WTC11 (cell line): ENCODE measurements around the gene CFAP157. TPM values are rescaled to one million over a fixed set of nuclear protein-coding genes. Genes with fewer than 3 reads are reported as not detected.

Experiments
- ATAC-seq: fragments of 200-7000 bp; cut with Tn5 transposase; 2 replicates; pipeline ENCODE4 v1.10.0; 2021; ENCODE audit warnings: mild to moderate bottlenecking, moderate library complexity
- CTCF ChIA-PET: fragments of 300-600 bp; sonication (Branson Sonifier 250); formaldehyde crosslinking; loops from one replicate; lab custom pipeline; 2021; ENCODE audit warnings: antibody characterized with exemption; lab: Charles Lee
- POLR2A ChIA-PET: fragments of 350-600 bp; sonication (Branson Sonifier 250); formaldehyde crosslinking; loops from one replicate; lab custom pipeline; 2021; ENCODE audit warnings: antibody characterized with exemption; lab: Charles Lee
- DNase-seq: peaks from one replicate; pipeline ENCODE4 v3.0.0; 2021; ENCODE audit warnings: low spot score
- H3K27ac Mint-ChIP-seq: 2 replicates; pipeline ENCODE4 v1.8.0; 2021; ENCODE audit warnings: mixed read lengths
- H3K27me3 Mint-ChIP-seq: 2 replicates; pipeline ENCODE4 v1.8.0; 2021; ENCODE audit warnings: low read depth, mild to moderate bottlenecking, moderate library complexity, mixed read lengths
- H3K36me3 Mint-ChIP-seq: 2 replicates; pipeline ENCODE4 v1.8.0; 2021; ENCODE audit warnings: mixed read lengths
- H3K4me1 Mint-ChIP-seq: 2 replicates; pipeline ENCODE4 v1.8.0; 2022; ENCODE audit warnings: mixed read lengths
- H3K4me3 Mint-ChIP-seq: 2 replicates; pipeline ENCODE4 v1.8.0; 2021; ENCODE audit warnings: mild to moderate bottlenecking, moderate library complexity, mixed read lengths
- H3K9me3 Mint-ChIP-seq: 2 replicates; pipeline ENCODE4 v1.8.0; 2021; ENCODE audit warnings: mixed read lengths
- AFF4 ChIP-seq: sonication (generic); formaldehyde crosslinking; IDR thresholded peaks from 2 replicates; pipeline ENCODE4 v1.8.1; 2023; ENCODE audit warnings: mild to moderate bottlenecking, missing genetic modification reagents, borderline replicate concordance
- ARID4B ChIP-seq: sonication (generic); formaldehyde crosslinking; IDR thresholded peaks from 2 replicates; pipeline ENCODE4 v1.8.0; 2023; ENCODE audit warnings: missing genetic modification reagents, mild to moderate bottlenecking, borderline replicate concordance
- CREM ChIP-seq: sonication (generic); formaldehyde crosslinking; IDR thresholded peaks from 2 replicates; pipeline ENCODE4 v1.8.1; 2022; ENCODE audit warnings: mild to moderate bottlenecking, missing genetic modification reagents, moderate library complexity
- FOXK1 ChIP-seq: sonication (generic); formaldehyde crosslinking; IDR thresholded peaks from 2 replicates; pipeline ENCODE4 v1.8.0; 2022; ENCODE audit warnings: mild to moderate bottlenecking, moderate library complexity, missing genetic modification reagents
- KAT7 ChIP-seq: sonication (generic); formaldehyde crosslinking; IDR thresholded peaks from 2 replicates; pipeline ENCODE4 v1.8.1; 2023; ENCODE audit warnings: missing genetic modification reagents, mild to moderate bottlenecking, borderline replicate concordance
- NFATC4 ChIP-seq: fragments of 250-450 bp; sonication (Bioruptor Pico); IDR thresholded peaks from 2 replicates; pipeline ENCODE4 v1.9.0; 2021; ENCODE audit warnings: mild to moderate bottlenecking
- PREB ChIP-seq: sonication (generic); formaldehyde crosslinking; IDR thresholded peaks from 2 replicates; pipeline ENCODE4 v1.8.1; 2022; ENCODE audit warnings: mild to moderate bottlenecking, missing genetic modification reagents, moderate library complexity, borderline replicate concordance
- RORB ChIP-seq: fragments of 250-450 bp; sonication (Bioruptor Pico); IDR thresholded peaks from 2 replicates; pipeline ENCODE4 v1.9.0; 2021; ENCODE audit warnings: mild to moderate bottlenecking
- ZBTB43 ChIP-seq: sonication (generic); formaldehyde crosslinking; IDR thresholded peaks from 2 replicates; pipeline ENCODE4 v1.8.1; 2023; ENCODE audit warnings: mild to moderate bottlenecking, missing genetic modification reagents
- ZNF396 ChIP-seq: fragments of 250-450 bp; sonication (Bioruptor Pico); IDR thresholded peaks from 2 replicates; pipeline ENCODE4 v1.8.0; 2021; ENCODE audit warnings: mild to moderate bottlenecking, moderate library complexity, borderline replicate concordance
- ZNF416 ChIP-seq: fragments of 250-450 bp; sonication (Bioruptor Pico); IDR thresholded peaks from 2 replicates; pipeline ENCODE4 v1.9.0; 2021; ENCODE audit warnings: mild to moderate bottlenecking, inconsistent platforms
- total RNA-seq: library from RNA; stranded (reverse); gene quantifications from 3 replicates; pipeline ENCODE4 v1.2.3, GENCODE V29; 2021
- TF ChIP-seq, protein P1 (sequence below): sonication (generic); formaldehyde crosslinking; IDR thresholded peaks from 2 replicates; pipeline ENCODE4 v1.8.0; 2022; ENCODE audit warnings: mild to moderate bottlenecking, missing genetic modification reagents
- TF ChIP-seq, protein P2 (sequence below): sonication (generic); formaldehyde crosslinking; conservative IDR thresholded peaks from 2 replicates; pipeline ENCODE4 v1.8.1; 2022; ENCODE audit warnings: mild to moderate bottlenecking, missing genetic modification reagents
- TF ChIP-seq, protein P3 (sequence below): sonication (generic); formaldehyde crosslinking; conservative IDR thresholded peaks from 2 replicates; pipeline ENCODE4 v1.8.1; 2023; ENCODE audit warnings: mild to moderate bottlenecking, low read depth, missing genetic modification reagents, moderate library complexity
- TF ChIP-seq, protein P4 (sequence below): fragments of 250-450 bp; sonication (Bioruptor Pico); IDR thresholded peaks from 2 replicates; pipeline ENCODE4 v1.9.0; 2021; ENCODE audit warnings: mild to moderate bottlenecking, borderline replicate concordance

Gene CFAP157
- total RNA-seq, 1 experiment from 2014 or later, result 0.22 TPM

DNA sequence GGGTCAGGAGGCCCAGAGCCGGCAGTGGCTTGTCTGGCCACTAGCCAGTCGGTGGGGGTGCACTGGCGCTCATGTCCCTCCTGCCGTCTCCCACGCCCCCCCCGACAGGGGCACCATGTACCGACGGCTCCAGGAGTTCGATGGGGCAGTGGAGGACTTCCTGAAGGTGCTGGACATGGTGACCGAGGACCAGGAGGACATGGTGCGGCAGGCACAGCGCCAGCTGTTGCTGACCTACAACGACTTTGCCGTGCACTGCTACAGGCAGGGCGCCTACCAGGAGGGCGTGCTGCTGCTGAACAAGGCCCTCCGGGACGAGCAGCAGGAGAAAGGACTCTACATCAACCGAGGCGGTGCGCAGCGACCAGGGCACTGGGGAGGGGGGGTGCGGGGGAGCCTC, 17.2 kb downstream of the CFAP157 start:
- Mint-ChIP-seq H3K36me3 (no peaks in the 10 kb centered on the region), H3K9me3 (no peaks in the 10 kb centered on the region), H3K4me1 (peaks cover 14% of the 10 kb centered on the region), H3K27ac (0 out of 2 replicates have a peak overlapping the region, but pooled peaks have one; percentile 49), H3K4me3 (no peak overlapping the region; the same call in 1 of the 2 replicates), H3K27me3 (no peaks in the 10 kb centered on the region)
- ChIA-PET POLR2A (no interaction called here), CTCF (interaction anchor here (1.2 to 3.7 kb wide), 5 partner anchors 10 to 220 kb away, joined by 4 to 50 read pairs (median 5); partner anchors contain the start of gene TOR2A)
- DNase-seq (no peak), ATAC-seq (peak; percentile 27; the same call in 1 of the 2 replicates)
- TF ChIP-seq, protein P1, sequence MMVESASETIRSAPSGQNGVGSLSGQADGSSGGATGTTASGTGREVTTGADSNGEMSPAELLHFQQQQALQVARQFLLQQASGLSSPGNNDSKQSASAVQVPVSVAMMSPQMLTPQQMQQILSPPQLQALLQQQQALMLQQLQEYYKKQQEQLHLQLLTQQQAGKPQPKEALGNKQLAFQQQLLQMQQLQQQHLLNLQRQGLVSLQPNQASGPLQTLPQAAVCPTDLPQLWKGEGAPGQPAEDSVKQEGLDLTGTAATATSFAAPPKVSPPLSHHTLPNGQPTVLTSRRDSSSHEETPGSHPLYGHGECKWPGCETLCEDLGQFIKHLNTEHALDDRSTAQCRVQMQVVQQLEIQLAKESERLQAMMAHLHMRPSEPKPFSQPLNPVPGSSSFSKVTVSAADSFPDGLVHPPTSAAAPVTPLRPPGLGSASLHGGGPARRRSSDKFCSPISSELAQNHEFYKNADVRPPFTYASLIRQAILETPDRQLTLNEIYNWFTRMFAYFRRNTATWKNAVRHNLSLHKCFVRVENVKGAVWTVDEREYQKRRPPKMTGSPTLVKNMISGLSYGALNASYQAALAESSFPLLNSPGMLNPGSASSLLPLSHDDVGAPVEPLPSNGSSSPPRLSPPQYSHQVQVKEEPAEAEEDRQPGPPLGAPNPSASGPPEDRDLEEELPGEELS, result no peak
- TF ChIP-seq RORB (CRISPR knock-in tag) (no peak), KAT7 (no peak), CREM (no peak), PREB (CRISPR knock-in tag) (no peak), FOXK1 (CRISPR knock-in tag) (no peak), AFF4 (no peak), ZBTB43 (CRISPR knock-in tag) (no peak), ZNF396 (CRISPR knock-in tag) (no peak), ARID4B (CRISPR knock-in tag) (no peak), ZNF416 (CRISPR knock-in tag) (no peak), NFATC4 (no peak)
- TF ChIP-seq, protein P2, sequence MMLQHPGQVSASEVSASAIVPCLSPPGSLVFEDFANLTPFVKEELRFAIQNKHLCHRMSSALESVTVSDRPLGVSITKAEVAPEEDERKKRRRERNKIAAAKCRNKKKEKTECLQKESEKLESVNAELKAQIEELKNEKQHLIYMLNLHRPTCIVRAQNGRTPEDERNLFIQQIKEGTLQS, result no peak
- TF ChIP-seq, protein P3, sequence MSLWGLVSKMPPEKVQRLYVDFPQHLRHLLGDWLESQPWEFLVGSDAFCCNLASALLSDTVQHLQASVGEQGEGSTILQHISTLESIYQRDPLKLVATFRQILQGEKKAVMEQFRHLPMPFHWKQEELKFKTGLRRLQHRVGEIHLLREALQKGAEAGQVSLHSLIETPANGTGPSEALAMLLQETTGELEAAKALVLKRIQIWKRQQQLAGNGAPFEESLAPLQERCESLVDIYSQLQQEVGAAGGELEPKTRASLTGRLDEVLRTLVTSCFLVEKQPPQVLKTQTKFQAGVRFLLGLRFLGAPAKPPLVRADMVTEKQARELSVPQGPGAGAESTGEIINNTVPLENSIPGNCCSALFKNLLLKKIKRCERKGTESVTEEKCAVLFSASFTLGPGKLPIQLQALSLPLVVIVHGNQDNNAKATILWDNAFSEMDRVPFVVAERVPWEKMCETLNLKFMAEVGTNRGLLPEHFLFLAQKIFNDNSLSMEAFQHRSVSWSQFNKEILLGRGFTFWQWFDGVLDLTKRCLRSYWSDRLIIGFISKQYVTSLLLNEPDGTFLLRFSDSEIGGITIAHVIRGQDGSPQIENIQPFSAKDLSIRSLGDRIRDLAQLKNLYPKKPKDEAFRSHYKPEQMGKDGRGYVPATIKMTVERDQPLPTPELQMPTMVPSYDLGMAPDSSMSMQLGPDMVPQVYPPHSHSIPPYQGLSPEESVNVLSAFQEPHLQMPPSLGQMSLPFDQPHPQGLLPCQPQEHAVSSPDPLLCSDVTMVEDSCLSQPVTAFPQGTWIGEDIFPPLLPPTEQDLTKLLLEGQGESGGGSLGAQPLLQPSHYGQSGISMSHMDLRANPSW (CRISPR knock-in tag), result no peak
- TF ChIP-seq, protein P4, sequence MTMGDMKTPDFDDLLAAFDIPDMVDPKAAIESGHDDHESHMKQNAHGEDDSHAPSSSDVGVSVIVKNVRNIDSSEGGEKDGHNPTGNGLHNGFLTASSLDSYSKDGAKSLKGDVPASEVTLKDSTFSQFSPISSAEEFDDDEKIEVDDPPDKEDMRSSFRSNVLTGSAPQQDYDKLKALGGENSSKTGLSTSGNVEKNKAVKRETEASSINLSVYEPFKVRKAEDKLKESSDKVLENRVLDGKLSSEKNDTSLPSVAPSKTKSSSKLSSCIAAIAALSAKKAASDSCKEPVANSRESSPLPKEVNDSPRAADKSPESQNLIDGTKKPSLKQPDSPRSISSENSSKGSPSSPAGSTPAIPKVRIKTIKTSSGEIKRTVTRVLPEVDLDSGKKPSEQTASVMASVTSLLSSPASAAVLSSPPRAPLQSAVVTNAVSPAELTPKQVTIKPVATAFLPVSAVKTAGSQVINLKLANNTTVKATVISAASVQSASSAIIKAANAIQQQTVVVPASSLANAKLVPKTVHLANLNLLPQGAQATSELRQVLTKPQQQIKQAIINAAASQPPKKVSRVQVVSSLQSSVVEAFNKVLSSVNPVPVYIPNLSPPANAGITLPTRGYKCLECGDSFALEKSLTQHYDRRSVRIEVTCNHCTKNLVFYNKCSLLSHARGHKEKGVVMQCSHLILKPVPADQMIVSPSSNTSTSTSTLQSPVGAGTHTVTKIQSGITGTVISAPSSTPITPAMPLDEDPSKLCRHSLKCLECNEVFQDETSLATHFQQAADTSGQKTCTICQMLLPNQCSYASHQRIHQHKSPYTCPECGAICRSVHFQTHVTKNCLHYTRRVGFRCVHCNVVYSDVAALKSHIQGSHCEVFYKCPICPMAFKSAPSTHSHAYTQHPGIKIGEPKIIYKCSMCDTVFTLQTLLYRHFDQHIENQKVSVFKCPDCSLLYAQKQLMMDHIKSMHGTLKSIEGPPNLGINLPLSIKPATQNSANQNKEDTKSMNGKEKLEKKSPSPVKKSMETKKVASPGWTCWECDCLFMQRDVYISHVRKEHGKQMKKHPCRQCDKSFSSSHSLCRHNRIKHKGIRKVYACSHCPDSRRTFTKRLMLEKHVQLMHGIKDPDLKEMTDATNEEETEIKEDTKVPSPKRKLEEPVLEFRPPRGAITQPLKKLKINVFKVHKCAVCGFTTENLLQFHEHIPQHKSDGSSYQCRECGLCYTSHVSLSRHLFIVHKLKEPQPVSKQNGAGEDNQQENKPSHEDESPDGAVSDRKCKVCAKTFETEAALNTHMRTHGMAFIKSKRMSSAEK (CRISPR knock-in tag), result no peak
